ENCODE results near the gene ZP3.
"Not testable (repeated sequence)": the region's sequence is repeated elsewhere in the genome, so short reads cannot be mapped to it uniquely, and the experiment has no call there.

ZP3 gene

DNA sequence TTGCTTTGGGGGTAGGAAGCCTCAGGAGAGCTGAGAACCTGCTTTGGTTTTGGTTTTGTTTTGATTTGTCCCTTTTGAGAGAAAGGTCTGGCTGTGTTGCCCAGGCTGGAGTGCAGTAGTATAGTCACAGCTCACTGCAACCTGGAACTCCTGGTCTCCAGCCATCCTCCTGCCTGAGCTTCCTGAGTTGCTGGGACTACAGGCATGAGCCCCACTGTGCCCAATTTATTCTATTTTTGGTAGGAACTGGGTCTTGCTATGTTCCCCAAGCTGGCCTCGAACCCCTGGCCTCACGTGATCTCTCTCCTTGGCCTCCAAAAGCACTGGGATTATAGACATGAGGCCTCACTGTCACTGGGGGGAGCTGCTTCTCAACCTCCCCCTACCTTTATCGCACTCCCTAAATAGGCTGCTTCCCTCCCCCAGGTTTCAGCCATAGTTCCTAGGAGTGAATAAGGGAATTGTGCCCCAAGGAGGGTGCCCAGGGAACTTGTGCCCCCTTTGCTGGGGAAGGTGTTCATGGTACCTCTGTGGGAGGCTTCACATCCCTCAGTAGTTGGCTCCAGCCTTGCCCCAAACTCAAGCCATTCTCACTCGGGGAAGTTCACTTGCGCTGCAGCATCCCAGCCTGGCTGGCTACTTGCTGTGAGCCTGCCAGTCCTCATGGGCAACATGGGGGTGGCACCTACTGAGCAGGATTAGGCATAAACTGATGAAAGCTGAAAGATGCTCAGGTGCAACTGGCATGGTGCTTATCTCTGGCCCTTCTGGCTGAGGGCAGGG lies 18.1 kb downstream of the ZP3 start:
- DNase-seq: not testable (repeated sequence)

DNA sequence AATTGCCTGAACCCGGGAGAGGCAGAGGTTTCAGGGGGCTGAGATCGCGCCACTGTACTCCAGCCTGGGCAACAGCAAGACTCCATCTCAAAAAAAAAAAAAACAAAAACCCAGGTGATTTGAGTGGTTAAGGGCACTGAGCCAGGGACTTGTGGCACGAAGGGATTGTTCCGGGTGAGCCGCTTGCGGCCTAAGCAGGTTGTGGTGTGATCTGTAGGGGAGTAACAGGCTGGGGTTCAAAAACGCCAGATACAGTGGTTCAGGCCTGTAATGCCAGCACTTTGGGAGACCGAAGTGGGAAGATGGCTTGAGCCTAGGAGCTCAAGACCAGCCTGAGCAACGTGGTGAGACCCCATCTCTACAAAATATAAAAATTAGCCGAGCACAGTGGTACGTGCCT lies 19.1 kb downstream of the ZP3 start:
- peak; percentile 17 for DNase-seq

DNA sequence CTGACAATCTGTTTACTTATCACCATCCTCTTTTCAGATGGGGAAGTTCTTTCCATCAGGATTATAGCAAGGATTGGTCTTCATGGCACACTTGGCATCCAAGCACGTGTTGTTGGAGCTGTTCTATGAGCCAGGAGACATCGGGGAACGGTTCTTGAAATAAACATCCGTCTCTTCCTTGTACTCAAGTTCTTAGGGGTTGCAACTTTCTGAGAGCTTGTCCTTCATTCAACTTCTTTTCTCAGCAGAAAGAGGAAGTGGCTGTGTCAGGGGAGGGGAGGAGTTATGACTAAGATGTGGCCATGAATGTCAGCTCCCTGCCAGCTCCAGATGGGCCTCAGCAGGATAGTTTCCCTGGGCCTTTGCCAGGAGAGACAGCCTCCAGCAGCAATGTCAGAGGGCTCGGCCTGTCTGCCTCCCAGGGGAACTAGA lies 20.8 kb downstream of the ZP3 start:
- not testable (repeated sequence) for DNase-seq

- DNase-seq: not testable (repeated sequence)
These were observed 32.3 kb downstream of the ZP3 start for GRCh38 chr7:76457017-76457416.

- not testable (repeated sequence) for DNase-seq
These were observed 33.8 kb downstream of the ZP3 start for GRCh38 chr7:76458504-76458903.

GRCh38 chr7:76460767-76461166 lies 36.0 kb downstream of the ZP3 start:
- DNase-seq: not testable (repeated sequence)

- DNase-seq: peak; percentile 70
These were observed 36.8 kb downstream of the ZP3 start, which contains the start of gene DTX2 for GRCh38 chr7:76461464-76462101. TSS of gene DTX2 (plus strand) at chr7:76461709. CDS start at chr7:76480510, 18,801 bp downstream.

GRCh38 chr7:76462271-76462882 lies 37.6 kb downstream of the ZP3 start:
- not testable (repeated sequence) for DNase-seq

GRCh38 chr7:76464959-76465358 lies 40.2 kb downstream of the ZP3 start:
- not testable (repeated sequence) for DNase-seq

DNA sequence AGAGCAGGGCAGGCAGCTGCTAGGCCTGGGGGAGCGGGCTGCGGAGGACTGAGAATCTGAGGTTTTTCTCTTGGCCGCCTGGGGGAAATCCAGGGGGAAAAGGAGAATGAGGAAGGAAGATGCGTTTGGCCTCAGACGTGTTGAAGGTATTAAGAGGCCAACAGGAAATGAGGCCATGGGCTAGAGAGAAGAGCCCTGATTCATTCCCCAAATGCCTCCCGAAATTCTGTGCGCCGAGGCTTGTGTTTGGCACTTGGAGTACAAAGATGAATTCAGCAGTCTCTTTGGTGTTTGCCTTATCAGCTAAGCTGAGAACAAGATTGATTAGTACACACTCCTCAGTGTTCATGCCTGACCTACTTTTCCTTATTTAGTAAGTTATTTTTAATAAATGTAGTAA lies 41.2 kb downstream of the ZP3 start:
- DNase-seq: not testable (repeated sequence)

- not testable (repeated sequence) for DNase-seq
These were observed 43.1 kb downstream of the ZP3 start for GRCh38 chr7:76467743-76468404.

- not testable (repeated sequence) for DNase-seq
These were observed 46.9 kb downstream of the ZP3 start for GRCh38 chr7:76471556-76472221.

- not testable (repeated sequence) for DNase-seq
These were observed 48.3 kb downstream of the ZP3 start for GRCh38 chr7:76473097-76473496.

DNA sequence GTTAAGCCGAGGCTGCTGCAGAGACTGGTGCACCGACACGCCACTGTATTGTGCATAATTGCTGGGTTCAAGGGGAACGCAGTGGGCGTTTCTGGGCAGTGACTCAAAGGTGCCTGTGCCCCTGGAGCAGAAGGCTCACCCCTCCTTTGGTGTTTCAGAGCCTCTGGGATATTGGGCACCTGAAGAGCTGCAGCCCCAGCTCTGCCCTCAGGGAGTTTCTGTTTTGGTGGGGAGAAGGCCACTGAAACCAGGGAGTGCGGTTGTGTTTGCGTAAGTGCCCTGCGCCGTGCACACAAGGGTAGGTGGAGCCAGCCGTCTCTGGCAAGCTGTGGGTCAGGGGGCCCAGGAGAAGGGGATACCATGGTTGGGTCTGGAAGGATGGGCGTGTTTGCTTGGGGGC lies 51.5 kb downstream of the ZP3 start:
- not testable (repeated sequence) for DNase-seq

GRCh38 chr7:76476742-76477474 lies 52.2 kb downstream of the ZP3 start:
- DNase-seq: not testable (repeated sequence)

- not testable (repeated sequence) for DNase-seq
These were observed 54.9 kb downstream of the ZP3 start for GRCh38 chr7:76479628-76480027.

DNA sequence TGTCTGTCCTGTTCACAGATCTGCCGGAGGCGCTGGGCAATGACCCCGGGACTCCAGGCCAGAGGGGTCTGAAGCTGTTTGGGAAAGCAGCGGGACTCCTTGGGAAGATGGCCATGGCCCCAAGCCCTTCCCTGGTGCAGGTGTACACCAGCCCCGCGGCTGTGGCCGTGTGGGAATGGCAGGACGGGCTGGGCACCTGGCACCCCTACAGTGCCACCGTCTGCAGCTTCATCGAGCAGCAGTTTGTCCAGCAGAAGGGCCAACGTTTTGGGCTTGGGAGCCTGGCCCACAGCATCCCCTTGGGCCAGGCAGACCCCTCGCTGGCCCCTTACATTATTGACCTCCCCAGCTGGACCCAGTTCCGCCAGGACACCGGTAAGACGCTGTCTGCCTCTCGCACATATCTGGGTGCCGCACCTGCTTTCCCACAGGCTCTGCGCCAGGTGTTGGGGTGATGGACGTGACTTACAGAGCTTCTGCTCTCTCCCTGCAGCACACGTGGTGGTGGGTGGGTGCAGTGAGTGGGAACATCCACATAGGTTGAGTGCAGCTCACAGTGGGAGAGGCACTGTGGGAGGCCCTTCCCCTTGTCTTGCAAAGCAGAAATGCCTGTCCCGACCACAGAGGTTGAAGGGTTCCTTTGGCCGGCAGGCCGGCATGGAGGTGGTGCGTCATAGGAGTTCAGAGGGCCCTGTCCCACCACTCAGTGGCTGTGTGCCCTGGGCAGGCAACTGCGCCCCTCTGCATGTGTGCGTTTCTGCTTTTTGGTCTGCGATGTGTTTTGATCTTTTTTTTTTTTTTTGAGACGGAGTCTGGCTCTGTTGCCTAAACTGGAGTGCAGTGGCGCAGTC lies 55.9 kb downstream of the ZP3 start:
- DNase-seq: not testable (repeated sequence)

DNA sequence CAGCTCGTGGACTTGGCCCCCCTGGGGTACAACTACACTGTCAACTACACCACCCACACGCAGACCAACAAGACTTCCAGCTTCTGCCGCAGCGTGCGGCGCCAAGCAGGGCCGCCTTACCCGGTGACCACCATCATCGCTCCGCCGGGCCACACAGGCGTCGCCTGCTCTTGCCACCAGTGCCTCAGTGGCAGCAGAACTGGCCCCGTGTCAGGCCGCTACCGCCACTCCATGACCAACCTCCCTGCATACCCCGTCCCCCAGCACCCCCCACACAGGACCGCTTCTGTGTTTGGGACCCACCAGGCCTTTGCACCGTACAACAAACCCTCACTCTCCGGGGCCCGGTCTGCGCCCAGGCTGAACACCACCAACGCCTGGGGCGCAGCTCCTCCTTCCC lies 57.9 kb downstream of the ZP3 start:
- DNase-seq: not testable (repeated sequence)

DNA sequence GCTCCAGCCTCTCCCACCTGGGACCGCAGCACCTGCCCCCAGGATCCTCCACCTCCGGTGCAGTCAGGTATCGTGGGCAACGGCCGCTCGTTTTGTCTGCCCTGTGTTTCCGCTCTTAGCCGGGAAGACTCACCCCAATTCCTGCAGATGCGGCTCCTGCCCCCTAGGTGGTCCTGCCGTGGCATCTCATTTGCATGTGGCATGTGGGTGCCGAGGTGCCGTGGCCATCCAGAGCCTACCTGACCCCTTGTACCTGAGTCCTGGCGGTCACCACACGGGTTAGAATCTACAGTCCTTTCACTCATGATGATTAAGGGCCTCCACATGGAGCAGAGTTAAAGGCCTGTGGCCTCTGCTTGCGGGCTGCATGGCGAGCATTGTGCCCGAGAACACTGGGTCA lies 58.3 kb downstream of the ZP3 start:
- not testable (repeated sequence) for DNase-seq

DNA sequence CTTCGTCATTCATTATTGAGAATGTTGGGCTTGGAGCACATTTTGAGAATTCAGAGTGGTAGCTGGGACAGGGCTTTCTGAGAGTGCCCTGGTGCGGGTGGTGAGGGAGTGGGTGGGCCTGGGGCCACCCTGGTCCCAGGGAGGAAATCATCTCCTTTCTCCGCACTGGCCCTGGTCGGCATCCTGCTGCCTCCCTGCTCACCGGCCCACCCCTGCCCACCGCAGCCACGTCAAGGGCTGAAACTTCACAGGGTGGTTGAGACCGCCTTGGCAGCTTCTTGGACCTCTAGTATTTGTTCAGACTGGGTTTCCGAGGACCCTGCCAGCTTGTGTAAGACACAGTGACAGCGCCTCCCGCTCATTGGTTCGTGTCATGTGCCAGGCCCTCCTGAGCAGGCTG lies 59.7 kb downstream of the ZP3 start:
- not testable (repeated sequence) for DNase-seq
